H1 (cell line): ENCODE results near the gene CNIH3. TPM values are rescaled to one million over a fixed set of nuclear protein-coding genes. Genes with fewer than 3 reads are reported as not detected.

Experiments
- CTCF ChIA-PET: fragments of 300-600 bp; sonication (Branson Sonifier 250); formaldehyde crosslinking; loops from one replicate; lab custom pipeline; 2021; ENCODE audit not compliant: partially characterized antibody; lab: Charles Lee
- POLR2A ChIA-PET: fragments of 300-600 bp; sonication (Branson Sonifier 250); formaldehyde crosslinking; loops from one replicate; lab custom pipeline; 2021; ENCODE audit warnings: inconsistent platforms; ENCODE audit not compliant: partially characterized antibody; lab: Charles Lee
- DNase-seq, 2 experiments: peaks; one replicate each; pipeline versions ENCODE4 v3.0.0 to v3.0.0-alpha.2; 2010 to 2022; ENCODE audit warnings: low spot score in 2 of 2, low read depth in 1 of 2, mixed read lengths in 1 of 2
- FAIRE-seq: peaks from 2 replicates; lab custom pipeline; 2011; peaks lifted over from hg19 to GRCh38; lab: Jason Lieb, UNC
- H2AFZ ChIP-seq: 2 replicates; pipeline ENCODE4 v1.8.1; 2012; ENCODE audit warnings: low read length, inconsistent platforms
- H2AK5ac ChIP-seq: 2 replicates; pipeline ENCODE4 v1.6.1; 2013; ENCODE audit warnings: low read depth, low read length
- H2BK120ac ChIP-seq: replicated peaks from 2 replicates; pipeline ENCODE3; 2013; ENCODE audit warnings: low read depth, low read length, inconsistent platforms
- H2BK12ac ChIP-seq: 2 replicates; pipeline ENCODE4 v1.6.1; 2013; ENCODE audit warnings: low read depth, low read length
- H2BK15ac ChIP-seq: 2 replicates; pipeline ENCODE4 v1.6.1; 2013; ENCODE audit warnings: low read length
- H2BK20ac ChIP-seq: 2 replicates; pipeline ENCODE4 v1.6.1; 2013; ENCODE audit warnings: low read length
- H2BK5ac ChIP-seq: 2 replicates; pipeline ENCODE4 v1.6.1; 2013; ENCODE audit warnings: low read depth, low read length
- H3K14ac ChIP-seq: 2 replicates; pipeline ENCODE4 v1.6.1; 2013; ENCODE audit warnings: inconsistent platforms; ENCODE audit not compliant: insufficient read length
- H3K18ac ChIP-seq: 2 replicates; pipeline ENCODE4 v1.6.1; 2013; ENCODE audit warnings: low read length; ENCODE audit errors: extremely low read depth
- H3K23ac ChIP-seq: 2 replicates; pipeline ENCODE4 v1.6.1; 2013; ENCODE audit warnings: inconsistent platforms; ENCODE audit not compliant: insufficient read length
- H3K23me2 ChIP-seq: 2 replicates; pipeline ENCODE4 v1.6.1; 2013; ENCODE audit warnings: low read depth, low read length
- H3K27ac ChIP-seq: 2 replicates; pipeline ENCODE4 v1.6.1; 2011; ENCODE audit warnings: low read depth, low read length, inconsistent platforms
- H3K27me3 ChIP-seq, 4 experiments: replicated peaks in 1 of 4; 1 replicate in 1 of 4; 2 replicates in 3 of 4; pipeline versions ENCODE4 v1.6.1 to v1.8.1; 2011 to 2013; ENCODE audit warnings: low read length in 3 of 4, mild to moderate bottlenecking in 3 of 4, inconsistent platforms in 2 of 4, mixed read lengths in 2 of 4, moderate library complexity in 1 of 4; ENCODE audit not compliant: control insufficient read depth in 3 of 4, insufficient read depth in 3 of 4; ENCODE audit errors: extremely low read depth in 1 of 4
- H3K36me3 ChIP-seq, 4 experiments: 2 replicates each; pipeline versions ENCODE4 v1.6.1 to v1.8.1; 2011 to 2013; ENCODE audit warnings: mild to moderate bottlenecking in 4 of 4, low read length in 3 of 4, moderate library complexity in 2 of 4, control low read depth in 1 of 4, inconsistent platforms in 1 of 4; ENCODE audit not compliant: insufficient read depth in 4 of 4, control insufficient read depth in 2 of 4
- H3K4ac ChIP-seq: replicated peaks from 2 replicates; pipeline ENCODE3; 2013; ENCODE audit warnings: low read length, low read depth, mixed read lengths, inconsistent platforms; ENCODE audit not compliant: insufficient read length
- H3K4me1 ChIP-seq, 4 experiments: replicated peaks in 1 of 4; 1 replicate in 1 of 4; 2 replicates in 3 of 4; pipeline versions ENCODE4 v1.6.1 to v1.8.1; 2011 to 2013; ENCODE audit warnings: low read length in 3 of 4, inconsistent platforms in 2 of 4, mixed read lengths in 1 of 4; ENCODE audit not compliant: insufficient read depth in 4 of 4, control insufficient read depth in 3 of 4
- H3K4me2 ChIP-seq, 2 experiments: 2 replicates each; pipeline versions ENCODE4 v1.6.1 to v1.8.1; 2011 to 2013; ENCODE audit warnings: low read depth in 2 of 2, low read length in 2 of 2, control low read depth in 1 of 2, inconsistent platforms in 1 of 2, mild to moderate bottlenecking in 1 of 2; ENCODE audit not compliant: insufficient read depth in 1 of 2
- H3K4me3 ChIP-seq, 4 experiments: fragments of 200-600, 300-600 bp in 1 of 4; sonication (generic), shearing (Covaris generic), sonication (Bioruptor Twin) in 1 of 4; 2 replicates each; pipeline versions ENCODE4 v1.5.1 to v1.8.1; 2011 to 2016; ENCODE audit warnings: low read length in 4 of 4, low read depth in 3 of 4, control low read depth in 2 of 4, inconsistent platforms in 2 of 4, mild to moderate bottlenecking in 2 of 4, mixed read lengths in 1 of 4, moderate library complexity in 1 of 4; ENCODE audit not compliant: insufficient read depth in 2 of 4; ENCODE audit errors: extremely low read depth in 1 of 4
- H3K56ac ChIP-seq: replicated peaks from 2 replicates; pipeline ENCODE3; 2013; ENCODE audit warnings: low read depth, mild to moderate bottlenecking, mixed read lengths, low read length, inconsistent platforms; ENCODE audit not compliant: insufficient read length
- H3K79me1 ChIP-seq: 2 replicates; pipeline ENCODE4 v1.6.1; 2013; ENCODE audit warnings: low read depth, low read length, control low read depth
- H3K79me2 ChIP-seq, 2 experiments: 2 replicates each; pipeline versions ENCODE4 v1.6.1 to v1.8.1; 2012 to 2013; ENCODE audit warnings: low read length in 2 of 2, mild to moderate bottlenecking in 2 of 2, inconsistent platforms in 1 of 2; ENCODE audit not compliant: insufficient read depth in 2 of 2, control insufficient read depth in 1 of 2
- H3K9ac ChIP-seq, 4 experiments: replicated peaks in 1 of 4; 1 replicate in 1 of 4; 2 replicates in 3 of 4; pipeline versions ENCODE4 v1.6.1 to v1.8.1; 2011 to 2013; ENCODE audit warnings: low read depth in 3 of 4, low read length in 3 of 4, control low read depth in 2 of 4, mild to moderate bottlenecking in 2 of 4, moderate library complexity in 2 of 4, inconsistent platforms in 1 of 4; ENCODE audit errors: extremely low read depth in 1 of 4
- H3K9me3 ChIP-seq, 2 experiments: 2 replicates each; pipeline versions ENCODE4 v1.6.1 to v1.8.1; 2012 to 2013; ENCODE audit warnings: mild to moderate bottlenecking in 2 of 2, moderate library complexity in 2 of 2, control low read depth in 1 of 2, inconsistent platforms in 1 of 2, low read depth in 1 of 2, low read length in 1 of 2, mixed read lengths in 1 of 2; ENCODE audit not compliant: insufficient read depth in 2 of 2
- H4K20me1 ChIP-seq, 2 experiments: replicated peaks in 1 of 2; 2 replicates each; pipeline versions ENCODE3 to v1.8.1; 2011 to 2013; ENCODE audit warnings: inconsistent platforms in 2 of 2, low read length in 2 of 2, mild to moderate bottlenecking in 1 of 2; ENCODE audit not compliant: insufficient read depth in 2 of 2, control insufficient read depth in 1 of 2
- H4K5ac ChIP-seq: 2 replicates; pipeline ENCODE4 v1.6.1; 2013; ENCODE audit warnings: low read length, low read depth, mixed read lengths, inconsistent platforms; ENCODE audit not compliant: insufficient read length
- H4K8ac ChIP-seq: 2 replicates; pipeline ENCODE4 v1.8.0; 2013; ENCODE audit warnings: mild to moderate bottlenecking, moderate library complexity, low read length, inconsistent platforms; ENCODE audit not compliant: insufficient read depth; ENCODE audit errors: extremely low read depth
- H4K91ac ChIP-seq: replicated peaks from 2 replicates; pipeline ENCODE3; 2013; ENCODE audit warnings: low read length, mixed read lengths, inconsistent platforms; ENCODE audit not compliant: insufficient read length
- MAX ChIP-seq: IDR thresholded peaks from 2 replicates; pipeline ENCODE4 v1.6.1; 2012; ENCODE audit warnings: inconsistent platforms
- TEAD4 ChIP-seq: IDR thresholded peaks from 2 replicates; pipeline ENCODE4 v1.6.1; 2012; ENCODE audit warnings: low read depth, low read length, inconsistent platforms, mixed read lengths
- WGBS, 2 experiments: shearing (Covaris generic) in 1 of 2; methylation state at CpG; one replicate each; pipeline versions ENCODE4 v1.1.6 to v1.1.7; 2013 to 2015; ENCODE audit warnings: low lambda C conversion rate in 2 of 2, mixed read lengths in 2 of 2, inconsistent platforms in 1 of 2, low coverage in 1 of 2, missing lambda C conversion rate in 1 of 2; ENCODE audit not compliant: insufficient replicate concordance in 2 of 2, insufficient coverage in 1 of 2, insufficient read length in 1 of 2; ENCODE audit errors: extremely low coverage in 1 of 2, missing lambda C conversion rate in 1 of 2; 5-methylcytosine and 5-hydroxymethylcytosine counted together
- polyA plus RNA-seq, 7 experiments: library from polyadenylated mRNA; depleted of rRNA in 3 of 7; stranded (reverse) in 5 of 7; unstranded in 2 of 7; fragments of >200 nt in 5 of 7; fragments of 200-250 nt in 2 of 7; gene quantifications; 1 replicate in 5 of 7; 2 replicates in 1 of 7; 4 replicates in 1 of 7; pipeline versions ENCODE4 v1.2.1 to v1.2.3, GENCODE V29; 2011 to 2013; ENCODE audit warnings: missing spikeins in 2 of 7, mixed read lengths in 2 of 7
- total RNA-seq: library from RNA; stranded (reverse); fragmentation: NEBNext Ultra II Directional; extraction: Animal tissue kit (Norgen Biotek cat#: 25700); gene quantifications from 2 replicates; pipeline ENCODE4 v1.2.1, GENCODE V29; 2021

The CNIH3 gene
- total and polyA plus RNA-seq, 2 of the 8 experiments (the other 6 are each of a cell fraction or from before 2014, with no cell fraction given), result 3.7 to 5.6 TPM

GRCh38 chr1:224689374-224689773 lies 73.3 kb downstream of the CNIH3 start:
- no peaks in the 10 kb centered on the region for H3K4me1 ChIP-seq
- no peak overlapping the region for H4K5ac ChIP-seq
- no peaks in the 10 kb centered on the region for H3K23me2 ChIP-seq
- no peak overlapping the region for H3K14ac ChIP-seq
- no peak overlapping the region for H3K4me2 ChIP-seq
- H2BK5ac ChIP-seq, result no peak overlapping the region
- H3K27me3 ChIP-seq, result no peaks in the 10 kb centered on the region; a peak in 1 of 7 replicates
- H2AK5ac ChIP-seq, result no peak overlapping the region
- CTCF ChIA-PET, result no interaction called here
- H4K8ac ChIP-seq, result no peak overlapping the region
- no peak overlapping the region for H2BK15ac ChIP-seq
- H3K4ac ChIP-seq, result no peak overlapping the region
- H3K56ac ChIP-seq, result no peak overlapping the region
- no peak overlapping the region for H3K27ac ChIP-seq
- DNase-seq, result no peak
- no peaks in the 10 kb centered on the region for H3K79me2 ChIP-seq
- H4K91ac ChIP-seq, result no peak overlapping the region
- H2AFZ ChIP-seq, result no peak overlapping the region
- no peak overlapping the region for H3K23ac ChIP-seq
- POLR2A ChIA-PET, result no interaction called here
- H3K9ac ChIP-seq, result no peak overlapping the region
- H3K9me3 ChIP-seq, result no peaks in the 10 kb centered on the region
- WGBS, 2 experiments, result 80% methylated on average over 9 of the region's 9 CpGs; no CpG with 5 or more reads in 1 of the 2 experiments
- no peak overlapping the region for H3K18ac ChIP-seq
- TF ChIP-seq MAX (peak; percentile 40; the same call in 1 of the 2 replicates), TEAD4 (no peak)
- H3K36me3 ChIP-seq, result no peaks in the 10 kb centered on the region
- H2BK20ac ChIP-seq, result no peak overlapping the region
- H3K4me3 ChIP-seq, result no peak overlapping the region
- no peak for FAIRE-seq
- H3K79me1 ChIP-seq, result no peaks in the 10 kb centered on the region
- H4K20me1 ChIP-seq, result no peaks in the 10 kb centered on the region
- no peak overlapping the region for H2BK120ac ChIP-seq
- H2BK12ac ChIP-seq, result no peak overlapping the region
